OCI-LY3 (cell line): ENCODE data around the gene METTL23.

Experiments
- EZH2phosphoT487 ChIP-seq: fragments of 200-600 bp; shearing (Covaris generic); IDR thresholded peaks from 2 replicates; pipeline ENCODE4 v1.6.1; 2018; ENCODE audit warnings: antibody characterized with exemption, mixed run types, low read depth
- TF ChIP-seq, protein P1 (sequence below): fragments of 200-600, 300-600 bp; sonication (generic); IDR thresholded peaks from 2 replicates; pipeline ENCODE4 v1.5.1; 2014; ENCODE audit warnings: antibody characterized with exemption, low read length, low read depth

DNA sequence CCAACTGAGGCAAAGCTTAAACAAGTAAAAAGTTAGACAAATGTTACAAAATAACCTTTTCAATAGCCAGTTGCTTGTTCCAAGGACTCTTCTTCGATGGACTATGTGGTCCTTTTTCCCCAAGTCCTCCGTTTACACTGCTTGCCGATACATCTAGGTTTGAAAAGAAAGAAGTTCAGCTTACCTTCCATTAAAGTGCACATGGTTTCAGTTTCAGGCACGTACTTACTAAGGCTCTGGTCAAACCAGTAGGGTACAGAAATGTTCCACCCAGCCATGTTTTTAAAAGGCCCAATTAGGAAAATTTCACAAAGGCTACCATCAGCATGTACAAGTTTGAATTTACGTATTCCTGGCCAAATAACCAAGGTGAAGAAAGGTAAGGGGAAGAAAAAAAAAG lies 8.4 kb downstream of the METTL23 start:
- TF ChIP-seq, protein P1, sequence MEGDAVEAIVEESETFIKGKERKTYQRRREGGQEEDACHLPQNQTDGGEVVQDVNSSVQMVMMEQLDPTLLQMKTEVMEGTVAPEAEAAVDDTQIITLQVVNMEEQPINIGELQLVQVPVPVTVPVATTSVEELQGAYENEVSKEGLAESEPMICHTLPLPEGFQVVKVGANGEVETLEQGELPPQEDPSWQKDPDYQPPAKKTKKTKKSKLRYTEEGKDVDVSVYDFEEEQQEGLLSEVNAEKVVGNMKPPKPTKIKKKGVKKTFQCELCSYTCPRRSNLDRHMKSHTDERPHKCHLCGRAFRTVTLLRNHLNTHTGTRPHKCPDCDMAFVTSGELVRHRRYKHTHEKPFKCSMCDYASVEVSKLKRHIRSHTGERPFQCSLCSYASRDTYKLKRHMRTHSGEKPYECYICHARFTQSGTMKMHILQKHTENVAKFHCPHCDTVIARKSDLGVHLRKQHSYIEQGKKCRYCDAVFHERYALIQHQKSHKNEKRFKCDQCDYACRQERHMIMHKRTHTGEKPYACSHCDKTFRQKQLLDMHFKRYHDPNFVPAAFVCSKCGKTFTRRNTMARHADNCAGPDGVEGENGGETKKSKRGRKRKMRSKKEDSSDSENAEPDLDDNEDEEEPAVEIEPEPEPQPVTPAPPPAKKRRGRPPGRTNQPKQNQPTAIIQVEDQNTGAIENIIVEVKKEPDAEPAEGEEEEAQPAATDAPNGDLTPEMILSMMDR = no peak
- TF ChIP-seq EZH2phosphoT487 = no peak
